Stomach (tissue), 9 donors: ENCODE results near the gene SFRP5. TPM values are rescaled to one million over a fixed set of nuclear protein-coding genes. Genes with fewer than 3 reads are reported as not detected.

Experiments
- DNase-seq, 2 donors: peaks; one replicate each; pipeline versions ENCODE4 v3.0.0 to v3.0.0-alpha.2; 2013 to 2019
- H3K27ac ChIP-seq, 5 donors: fragments of 200-600 bp in 4 of 5; sonication (generic) in 4 of 5; one replicate each; pipeline ENCODE4 v1.5.1; 2013 to 2019; ENCODE audit warnings: mild to moderate bottlenecking in 1 of 5, moderate library complexity in 1 of 5
- H3K27me3 ChIP-seq, 3 donors: fragments of 200-600 bp; sonication (generic); one replicate each; pipeline ENCODE4 v1.5.1; 2017 to 2019; ENCODE audit warnings: mixed run types in 1 of 3
- H3K36me3 ChIP-seq, 4 donors: fragments of 200-600 bp; sonication (generic); 1 replicate in 3 of 4; 2 replicates in 1 of 4; pipeline ENCODE4 v1.5.1; 2016 to 2019
- H3K4me1 ChIP-seq, 4 donors: fragments of 200-600 bp; sonication (generic); one replicate each; pipeline ENCODE4 v1.5.1; 2016 to 2019
- H3K4me3 ChIP-seq, 4 donors: fragments of 200-600 bp; sonication (generic) in 3 of 4; one replicate each; pipeline ENCODE4 v1.5.1; 2016 to 2019; ENCODE audit warnings: mild to moderate bottlenecking in 1 of 4
- H3K9me3 ChIP-seq, 4 donors: fragments of 200-600 bp; sonication (generic); one replicate each; pipeline ENCODE4 v1.5.1; 2016 to 2019
- CTCF ChIP-seq, 7 experiments: fragments of 450-650 bp in 4 of 7; fragments of 200-600 bp in 3 of 7; sonication (generic) in 3 of 7; IDR thresholded peaks; one replicate each; pipeline ENCODE4 v1.5.1; 2016 to 2019; ENCODE audit warnings: antibody characterized with exemption in 7 of 7, control low read depth in 2 of 7, mild to moderate bottlenecking in 1 of 7
- EP300 ChIP-seq: sonication (generic); formaldehyde crosslinking; IDR thresholded peaks from one replicate; pipeline ENCODE4 v1.6.1; 2017; ENCODE audit warnings: antibody characterized with exemption
- POLR2A ChIP-seq, 4 donors: fragments of 450-650 bp; IDR thresholded peaks; one replicate each; pipeline ENCODE4 v1.6.1; 2016; ENCODE audit warnings: antibody characterized with exemption in 4 of 4, control low read depth in 2 of 4, mild to moderate bottlenecking in 1 of 4, moderate library complexity in 1 of 4
- POLR2AphosphoS5 ChIP-seq, 3 donors: sonication (generic); formaldehyde crosslinking; IDR thresholded peaks; one replicate each; pipeline ENCODE4 v1.6.1; 2016; ENCODE audit warnings: antibody characterized with exemption in 3 of 3
- WGBS, 5 donors: extraction: QIAGEN DNeasy Blood & Tissue Kit in 3 of 5; methylation state at CpG; one replicate each; pipeline versions ENCODE4 v1.1.5 to v1.1.7; 2013 to 2018; 5-methylcytosine and 5-hydroxymethylcytosine counted together
- intact Hi-C: fragments of 100-400 bp; cut with DNase I; formaldehyde crosslinking; loops from one replicate; pipeline ENCODE4 v1.15.1; 2023; ENCODE audit warnings: low total_unique reads
- polyA plus RNA-seq, 3 donors: library from polyadenylated mRNA; stranded (reverse); fragments of 200-250 nt; gene quantifications; one replicate each; pipeline ENCODE4 v1.2.3, GENCODE V29; 2013
- total RNA-seq, 5 donors: library from RNA; depleted of rRNA; stranded (reverse); fragments of >200 nt; gene quantifications; one replicate each; pipeline versions ENCODE4 v1.1.0 to v1.2.3, GENCODE V29; 2014 to 2016
- donor health status: healthy with polysubstance abuse.
- donor health status: Bipolar disorder and iron deficiency.
- donor health status: healthy.

Gene SFRP5
- total and polyA plus RNA-seq, 8 donors, result 0.45 to 8.4 (median 2.1) TPM; not detected in 1

DNA sequence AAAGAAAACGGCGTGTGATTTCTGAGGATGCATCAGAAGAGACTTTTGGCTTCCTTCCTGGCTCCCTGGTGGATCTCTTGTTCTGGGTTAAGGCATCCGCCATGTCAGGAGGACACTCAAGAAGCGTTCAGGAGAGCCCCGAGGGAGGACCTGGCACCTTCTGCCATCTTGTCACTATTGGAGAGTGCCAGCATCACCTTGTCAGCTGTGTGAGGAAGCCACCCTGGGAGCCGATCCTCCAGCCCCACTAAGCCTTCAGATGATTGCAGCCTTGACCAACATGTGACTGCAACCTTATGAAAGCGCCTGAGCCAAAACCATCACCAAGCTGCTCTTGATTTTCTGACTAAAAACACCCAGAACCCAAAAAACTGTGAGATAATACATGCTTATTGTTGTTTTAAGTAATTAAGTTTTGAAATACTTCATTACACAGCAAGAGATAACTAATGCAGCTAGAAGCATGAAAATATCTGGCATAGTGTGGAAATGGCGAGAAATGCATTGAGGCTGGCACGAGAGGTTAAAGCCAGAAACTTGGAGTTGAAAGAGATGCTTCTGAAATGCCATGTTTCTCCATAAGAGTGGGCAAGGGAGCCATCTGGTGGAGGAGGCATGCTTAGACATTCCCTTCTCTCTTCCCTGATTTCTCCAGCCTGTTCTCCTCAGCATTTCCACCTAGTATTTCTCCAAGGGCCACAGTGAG is 40.3 kb downstream of the SFRP5 start:
- 64 to 69% (median 68%) methylated on average over 9 of the region's 9 CpGs for WGBS, 5 donors
- no peak overlapping the region for H3K27ac ChIP-seq

GRCh38 chr10:97729014-97729413 is 42.8 kb downstream of the SFRP5 start:
- intact Hi-C loops, result no loop called here

More for the DNA sequence above, 40.3 kb downstream of the SFRP5 start:
- Histone ChIP-seq H3K9me3 (no peaks in the 10 kb centered on the region), H3K27me3 (no peaks in the 10 kb centered on the region), H3K36me3 (no peaks in the 10 kb centered on the region), H3K4me1 (peaks cover 0 to 15% (median 5%) of the 10 kb centered on the region in 4 donors), H3K4me3 (no peak overlapping the region)
- TF ChIP-seq CTCF (IDR thresholded peaks at IDR 0.05), result peak in 5 of 7 experiments; percentile 70 to 93 (median 79)
- peak in 2 of 3 donors; percentile 30 to 70 for TF ChIP-seq POLR2AphosphoS5 (IDR thresholded peaks at IDR 0.05)
- TF ChIP-seq POLR2A (IDR thresholded peaks at IDR 0.05), result no peak
- DNase-seq, result peak; percentile 74 to 90
- intact Hi-C loops, result loop anchor here (5.0 kb wide), 1 partner anchor 54 kb away; no protein-coding TSS in a partner anchor

DNA sequence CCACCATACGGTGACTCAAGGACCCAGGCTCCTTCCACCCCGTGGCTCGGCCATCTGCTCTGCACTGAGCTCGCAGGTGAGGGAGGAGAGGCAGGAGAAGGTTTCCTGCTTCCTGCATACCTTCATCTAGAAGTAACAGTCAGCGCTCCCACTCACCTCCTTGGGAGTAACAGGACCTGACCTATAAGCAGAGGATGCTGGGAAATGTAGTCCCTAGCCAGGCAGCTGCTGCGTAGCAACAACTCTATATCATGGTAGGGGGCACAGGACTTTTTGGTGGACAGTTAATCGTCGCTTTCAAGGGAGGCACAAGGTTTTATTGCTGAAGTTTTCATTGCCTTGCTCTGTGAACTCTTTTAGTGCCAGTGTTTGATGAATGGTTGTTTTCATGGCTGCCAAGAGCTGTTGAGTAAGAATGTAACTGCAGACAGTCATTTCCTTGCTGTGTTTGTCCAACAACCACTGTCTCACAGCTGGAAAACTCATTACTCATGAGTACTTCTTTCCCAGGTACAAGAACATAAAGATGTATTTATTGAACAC is 45.1 kb downstream of the SFRP5 start:
- H3K27ac ChIP-seq, result peak overlapping the region in 2 of 5 donors; percentile 61 to 65
- H3K4me3 ChIP-seq, result peak overlapping the region in 1 of 4 donors; percentile 12
- peak in 1 of 2 donors; percentile 66 for DNase-seq
- H3K4me1 ChIP-seq, result peaks cover 0 to 20% (median 7%) of the 10 kb centered on the region in 4 donors
- no peaks in the 10 kb centered on the region for H3K36me3 ChIP-seq
- H3K27me3 ChIP-seq, result no peaks in the 10 kb centered on the region
- H3K9me3 ChIP-seq, result no peaks in the 10 kb centered on the region
- intact Hi-C loops, result no loop called here
- TF ChIP-seq CTCF (IDR thresholded peaks at IDR 0.05) (no peak), POLR2AphosphoS5 (IDR thresholded peaks at IDR 0.05) (peak in 2 of 3 donors; percentile 20 to 55)
- WGBS, 5 donors, result 31 to 54% (median 41%) methylated on average over 8 of the region's 8 CpGs

More at GRCh38 chr10:97729014-97729413, 42.8 kb downstream of the SFRP5 start:
- 88 to 91% (median 91%) methylated on average over 5 of the region's 5 CpGs for WGBS, 5 donors
- Histone ChIP-seq H3K27ac (no peak overlapping the region), H3K4me1 (peaks cover 0 to 17% (median 8%) of the 10 kb centered on the region in 4 donors), H3K36me3 (no peaks in the 10 kb centered on the region), H3K27me3 (no peaks in the 10 kb centered on the region), H3K9me3 (no peaks in the 10 kb centered on the region), H3K4me3 (no peak overlapping the region)
- no peak for TF ChIP-seq POLR2A (IDR thresholded peaks at IDR 0.05)
- TF ChIP-seq POLR2AphosphoS5 (IDR thresholded peaks at IDR 0.05), result no peak
- TF ChIP-seq CTCF (IDR thresholded peaks at IDR 0.05), result no peak
- no peak for TF ChIP-seq EP300
- DNase-seq, result no peak

DNA sequence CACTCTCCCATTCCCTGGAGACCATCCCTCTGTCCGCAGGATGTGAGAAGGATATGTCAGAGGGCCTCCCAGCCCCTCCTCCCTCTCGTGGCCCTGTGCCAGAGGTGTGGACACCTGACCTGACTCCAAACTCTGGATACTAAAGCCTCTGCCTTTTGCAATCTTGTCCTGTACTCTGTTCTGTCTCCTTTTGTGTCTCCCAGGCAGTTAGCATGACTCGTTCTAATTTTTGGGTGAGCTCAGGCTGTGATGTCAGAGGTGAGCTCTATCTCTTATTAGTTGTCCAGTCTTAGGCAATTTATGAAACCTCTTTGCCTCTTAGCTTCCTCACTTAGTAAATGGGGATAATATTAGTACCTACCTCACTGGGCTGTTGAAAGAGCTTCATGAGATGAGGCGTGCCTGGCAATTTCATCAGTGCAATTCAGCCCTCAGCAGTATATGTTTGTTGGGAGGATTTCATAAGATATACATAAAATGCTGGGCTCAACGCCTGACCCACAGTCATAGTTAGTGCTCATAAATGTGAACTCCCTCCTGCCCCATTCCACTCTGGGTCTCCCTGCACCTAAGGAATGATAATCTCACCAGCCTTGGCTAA is 47.4 kb downstream of the SFRP5 start:
- Histone ChIP-seq H3K4me1 (peaks cover 2 to 23% (median 10%) of the 10 kb centered on the region in 4 donors), H3K9me3 (no peaks in the 10 kb centered on the region), H3K27ac (peak overlapping the region in 2 of 5 donors; percentile 5 to 27), H3K27me3 (no peaks in the 10 kb centered on the region), H3K4me3 (no peak overlapping the region), H3K36me3 (no peaks in the 10 kb centered on the region)
- TF ChIP-seq EP300, result no peak
- no peak for TF ChIP-seq POLR2AphosphoS5 (IDR thresholded peaks at IDR 0.05)
- no peak for TF ChIP-seq POLR2A (IDR thresholded peaks at IDR 0.05)
- DNase-seq, result no peak
- WGBS, 5 donors, result 51 to 72% (median 58%) methylated on average over 5 of the region's 5 CpGs
- intact Hi-C loops, result no loop called here
